ENCODE data around the gene TENT5C.

The TENT5C gene

DNA sequence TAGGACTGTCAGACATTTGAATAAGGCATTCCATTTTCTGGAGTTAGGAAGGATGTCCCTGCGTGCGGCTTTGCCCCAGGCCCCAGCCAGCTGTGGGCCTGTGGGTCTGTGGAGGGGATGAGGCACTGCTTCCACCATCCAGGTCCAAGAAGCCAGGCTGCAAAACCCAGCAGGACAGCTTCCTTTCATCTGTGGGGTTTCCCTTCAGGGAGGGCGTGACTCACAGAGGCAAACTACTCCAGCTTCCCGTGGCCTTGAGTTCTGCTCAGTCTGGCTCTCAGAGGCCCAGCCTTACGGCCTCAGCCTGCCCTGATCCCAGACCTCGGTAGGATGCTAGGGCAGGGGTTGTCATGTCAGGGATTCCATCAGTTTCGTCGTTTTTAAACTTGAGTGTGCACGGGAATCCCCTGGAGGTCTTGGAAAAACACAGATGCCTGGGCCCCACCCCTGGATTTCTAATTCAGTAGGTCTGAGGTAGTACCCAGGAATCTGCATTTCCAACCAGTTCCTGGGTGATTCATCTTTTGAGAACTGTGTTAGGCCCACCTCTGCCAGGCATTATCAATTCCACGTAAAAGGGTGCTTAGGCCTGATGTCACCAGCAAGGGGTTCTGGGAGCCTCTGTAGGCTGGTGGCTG is 32.3 kb upstream of the TENT5C start:
- no peak for DNase-seq (ENCODE audit: low read depth)

DNA sequence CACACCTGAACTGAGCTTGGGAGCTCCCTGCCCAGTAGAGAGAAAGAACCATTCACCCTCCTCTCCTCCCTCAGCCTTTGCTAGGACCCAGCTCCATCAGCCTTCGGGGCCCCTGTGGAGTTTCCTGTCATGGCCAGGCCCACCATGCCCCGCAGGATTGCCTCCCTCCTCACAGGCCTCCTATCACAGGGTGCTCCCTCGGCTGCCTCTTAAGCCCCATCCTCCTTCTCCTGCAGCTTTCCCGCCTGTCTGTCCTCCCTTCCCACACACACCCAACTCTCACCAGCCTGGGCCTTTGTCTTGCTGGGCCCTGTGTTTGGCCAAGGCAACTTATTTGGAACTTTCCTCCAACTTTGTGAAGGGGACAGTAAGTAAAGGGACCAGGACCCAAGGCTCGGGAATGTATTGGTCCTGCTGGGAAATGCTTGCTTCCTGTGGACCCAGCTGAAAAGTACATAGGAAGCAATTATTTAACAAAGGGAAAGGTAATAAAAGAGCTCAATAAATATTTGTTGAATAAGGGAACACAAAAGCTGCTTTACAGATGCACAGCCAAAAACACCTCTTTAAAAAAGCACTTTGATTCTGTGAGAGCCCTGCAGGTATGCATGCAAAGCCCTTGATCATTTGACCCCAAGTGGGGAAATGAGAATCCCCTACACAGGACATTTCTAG is 31.6 kb upstream of the TENT5C start:
- no peak for DNase-seq (ENCODE audit: low read depth)

DNA sequence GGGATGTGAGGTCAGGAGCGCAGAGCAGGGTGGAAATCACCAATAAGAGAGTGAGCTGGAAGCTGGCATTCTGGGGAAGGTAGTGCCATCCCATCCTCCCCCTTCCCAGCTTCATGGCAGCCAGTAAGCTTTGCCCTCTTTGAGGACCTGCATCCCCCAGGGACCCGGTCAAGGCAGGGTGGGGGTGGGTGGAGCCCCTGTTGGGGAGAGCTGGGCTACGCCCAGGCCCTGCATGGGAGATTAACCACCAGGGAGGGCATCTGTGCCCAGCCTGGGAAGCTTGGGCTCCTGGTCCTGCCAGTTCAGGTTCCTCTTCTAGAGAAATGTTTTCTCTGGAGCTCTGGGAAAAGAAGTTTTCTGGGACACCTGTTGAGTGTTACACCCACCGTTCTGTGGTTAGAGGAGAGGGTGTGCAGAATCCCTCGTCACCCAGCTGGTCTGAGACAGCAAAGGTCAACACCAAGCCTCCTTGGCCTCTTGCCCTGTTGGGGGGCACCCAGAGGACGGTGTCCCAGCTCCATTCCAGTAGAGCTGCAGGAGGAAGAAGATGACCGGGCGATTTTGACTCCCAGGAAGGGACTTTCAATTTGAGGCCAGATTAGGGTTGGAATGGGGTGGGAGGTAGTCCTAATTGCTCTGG is 30.1 kb upstream of the TENT5C start:
- DNase-seq (ENCODE audit: low read depth), result no peak

DNA sequence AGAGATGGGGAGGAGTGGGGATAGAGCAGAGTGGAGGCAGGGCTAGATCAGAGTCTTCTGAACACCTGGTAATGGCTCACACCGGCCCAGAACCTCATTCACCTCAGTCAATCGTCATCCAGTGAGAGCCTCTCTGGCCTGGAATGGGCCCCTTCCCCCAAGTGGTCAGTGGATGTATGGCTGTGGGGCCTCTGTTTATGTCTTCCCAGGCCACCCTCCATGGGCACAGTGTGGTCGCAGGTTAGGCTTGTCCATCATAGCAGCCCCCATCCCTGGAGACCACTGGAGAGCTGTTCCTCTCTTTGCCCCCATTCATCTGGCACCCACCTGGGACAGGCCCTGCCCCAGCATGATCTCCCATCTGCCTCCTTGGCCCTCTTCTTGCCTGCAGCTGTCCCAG is 29.6 kb upstream of the TENT5C start:
- no peak for DNase-seq (ENCODE audit: low read depth)

DNA sequence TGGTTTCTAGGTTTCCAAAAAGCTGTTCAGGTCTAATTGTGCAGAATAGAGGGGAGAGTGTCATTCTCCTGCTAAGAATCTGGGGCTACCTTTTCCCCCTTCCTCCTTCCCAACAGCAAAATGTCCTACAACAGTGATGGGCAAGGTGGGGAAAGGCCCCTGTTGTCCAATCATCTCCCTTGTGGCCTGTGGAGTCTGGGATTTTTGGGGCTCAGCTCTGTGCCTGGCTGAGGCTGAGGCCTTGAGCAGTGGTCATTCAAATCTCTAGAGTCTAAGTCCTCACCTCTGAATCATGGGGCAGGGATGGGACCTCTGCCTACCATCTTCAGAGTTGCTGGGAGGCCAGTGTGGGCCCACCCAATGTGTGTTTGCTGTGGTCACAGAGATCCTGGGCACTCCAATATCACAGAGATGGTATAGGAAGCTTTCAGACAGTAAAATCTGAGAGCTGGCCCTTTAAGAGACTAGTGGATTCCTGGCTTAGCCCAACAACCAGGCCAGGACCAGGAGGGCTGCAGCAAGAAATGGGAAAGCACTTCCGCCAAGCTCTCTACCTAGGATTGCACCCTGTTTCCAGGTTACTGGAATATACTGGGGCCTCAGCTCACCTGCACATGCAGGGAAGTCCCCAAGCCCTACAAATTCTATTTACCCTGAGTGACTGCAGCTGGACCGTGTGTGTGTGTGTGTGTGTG is 28.5 kb upstream of the TENT5C start:
- no peak for DNase-seq (ENCODE audit: low read depth)

DNA sequence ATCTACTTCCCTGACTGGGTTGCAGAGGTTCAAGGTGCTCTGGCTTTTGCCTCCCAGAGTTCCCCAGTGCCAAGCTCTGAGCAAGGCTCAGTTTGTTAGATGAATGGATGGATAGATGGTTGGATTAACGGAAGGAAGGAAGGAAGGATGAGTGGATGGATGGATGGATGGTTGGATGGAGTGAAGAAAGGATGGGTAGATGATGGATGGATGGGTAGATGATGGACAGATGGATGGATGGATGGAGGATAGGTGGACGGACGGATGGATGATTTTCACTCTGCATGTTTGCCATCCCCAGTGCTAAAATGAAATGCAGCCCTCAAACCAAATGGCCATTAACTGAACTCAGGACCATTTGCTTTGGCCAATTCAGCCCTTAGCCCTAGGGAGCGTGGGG is 27.4 kb upstream of the TENT5C start:
- no peak for DNase-seq (ENCODE audit: low read depth)

DNA sequence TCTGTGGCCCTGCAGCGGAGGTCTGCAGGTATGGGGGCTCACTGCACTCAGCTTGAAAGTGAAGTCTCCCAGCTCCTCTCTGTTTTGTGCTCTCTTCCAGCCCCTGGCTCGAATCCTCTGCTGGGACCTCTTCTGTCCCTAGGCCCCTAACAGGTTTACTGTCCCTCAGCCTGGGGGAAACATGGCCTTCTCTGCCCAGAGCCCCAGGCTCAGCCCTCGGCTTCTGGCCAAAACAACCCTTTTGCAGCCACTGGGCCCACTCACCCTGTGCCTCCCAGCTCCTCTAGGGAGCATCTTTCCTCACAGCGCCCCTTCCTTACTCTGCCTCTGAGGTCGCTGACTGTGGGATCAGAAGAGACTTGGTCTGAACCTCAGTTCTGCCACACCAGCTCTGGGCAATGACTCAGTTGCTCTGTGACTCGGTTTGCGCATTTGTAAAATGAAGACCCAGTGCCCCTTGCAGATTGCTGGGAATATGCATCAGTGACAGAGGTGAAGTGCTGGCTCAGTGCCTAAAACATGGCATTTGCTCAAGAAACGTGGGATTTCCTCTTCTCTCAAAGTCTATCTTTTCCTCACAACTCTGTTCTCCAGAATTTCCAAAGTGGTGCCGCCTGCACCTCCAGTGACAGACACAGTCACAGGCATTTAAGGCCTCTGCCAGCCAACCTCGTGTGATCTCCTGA is 26.5 kb upstream of the TENT5C start:
- no peak for DNase-seq (ENCODE audit: low read depth)

DNA sequence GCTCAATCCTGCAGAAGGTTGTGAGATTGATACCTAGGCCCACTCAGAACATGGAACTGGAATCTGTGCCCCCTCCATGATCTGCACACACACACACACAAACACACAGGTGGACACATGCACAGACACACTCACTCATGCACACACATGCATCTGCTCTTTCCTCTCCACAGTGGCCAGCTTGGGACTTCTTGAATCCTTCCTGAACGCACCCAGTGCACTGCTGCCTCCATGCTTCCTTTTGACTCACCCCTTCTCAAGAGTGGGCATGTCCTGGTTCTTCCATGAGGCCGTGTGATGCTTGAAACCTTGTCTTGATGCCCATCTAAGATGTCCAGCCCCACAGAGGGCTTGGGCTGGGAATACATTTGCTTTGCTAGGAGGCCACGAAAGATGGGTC is 25.4 kb upstream of the TENT5C start:
- DNase-seq (ENCODE audit: low read depth), result no peak

DNA sequence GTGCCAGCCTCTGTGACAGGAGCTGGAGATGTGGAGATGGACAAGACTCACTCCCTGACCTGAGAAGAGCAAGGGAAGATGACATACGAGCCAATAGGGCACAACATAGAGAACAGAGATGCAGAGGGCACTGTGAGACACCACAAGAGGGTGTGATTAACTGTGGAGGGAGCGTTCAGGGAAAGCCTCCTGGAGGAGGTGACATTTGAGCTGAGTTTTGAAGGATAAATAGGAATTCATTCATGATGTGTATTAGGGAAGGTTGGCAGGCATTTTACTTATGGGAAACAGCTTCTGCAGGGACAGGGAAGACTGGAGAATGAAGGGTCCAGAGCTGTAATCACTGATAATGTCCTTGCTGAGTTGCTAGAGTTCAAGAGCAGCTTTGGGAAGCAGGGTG is 25.0 kb upstream of the TENT5C start:
- no peak for DNase-seq (ENCODE audit: low read depth)

DNA sequence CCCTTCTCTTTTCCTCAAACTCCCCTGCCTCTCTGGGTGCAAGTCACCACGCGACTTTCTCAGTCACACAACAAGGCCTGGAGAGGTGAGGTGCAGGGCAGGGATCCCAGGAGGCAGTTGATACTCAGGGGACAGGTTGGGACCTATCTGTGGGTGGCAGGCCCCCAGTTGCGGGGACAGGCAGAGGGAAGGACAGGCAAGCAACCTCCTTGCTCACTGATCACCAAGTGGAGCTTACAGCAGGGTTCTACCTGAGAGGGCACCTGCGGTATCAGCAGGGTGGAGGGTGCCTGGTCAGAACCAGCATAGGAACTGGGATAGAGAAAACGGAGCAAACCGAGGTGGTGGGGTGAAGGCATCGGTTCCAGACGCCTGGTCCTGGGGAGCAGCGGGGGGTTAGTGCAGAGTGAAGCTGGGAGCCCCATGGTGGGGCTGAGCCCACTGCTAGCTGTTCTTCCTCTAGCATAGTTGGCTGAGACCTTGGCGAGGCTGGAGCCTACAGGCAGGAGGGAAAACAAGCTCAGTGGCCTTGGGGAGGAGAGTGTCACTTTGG is 24.4 kb upstream of the TENT5C start:
- no peak for DNase-seq (ENCODE audit: low read depth)

DNA sequence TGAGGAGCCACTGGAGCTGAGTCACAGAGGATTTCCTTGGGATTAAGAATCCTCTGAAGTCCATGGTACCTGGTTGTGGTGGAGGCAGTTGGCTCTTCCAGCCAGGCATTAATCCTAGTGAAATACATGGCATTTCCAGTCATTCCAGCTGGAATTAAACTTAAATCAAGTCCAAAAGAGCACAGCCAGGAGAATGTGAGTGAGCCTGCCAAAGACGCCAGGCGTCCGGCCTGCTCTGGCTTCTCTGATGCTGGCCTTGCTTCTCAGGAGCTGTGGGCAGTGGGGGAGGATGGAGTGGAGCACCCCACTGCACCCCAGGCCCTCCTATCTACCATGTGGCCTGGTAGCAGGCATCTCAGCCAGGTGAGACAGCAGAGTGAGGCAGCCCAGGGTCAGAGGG is 23.4 kb upstream of the TENT5C start:
- DNase-seq (ENCODE audit: low read depth), result no peak

DNA sequence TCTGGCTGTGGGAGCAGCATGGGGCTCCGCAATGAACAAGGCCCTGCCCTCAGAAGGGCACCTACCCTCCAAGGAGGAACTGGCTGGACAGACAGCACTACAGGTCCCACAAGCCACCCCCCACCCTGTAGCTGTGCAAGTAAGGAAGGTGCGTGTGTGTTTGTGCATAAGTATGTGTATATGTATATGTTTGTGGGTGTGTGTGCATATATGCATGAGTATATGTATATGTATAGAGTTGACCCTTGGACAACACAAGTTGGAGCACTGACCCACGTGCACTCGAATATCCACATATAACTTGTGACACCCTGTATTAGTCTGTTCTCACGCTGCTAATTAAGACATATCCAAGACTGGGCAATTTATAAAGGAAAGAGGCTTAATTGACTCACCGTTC is 22.6 kb upstream of the TENT5C start:
- DNase-seq (ENCODE audit: low read depth), result no peak

DNA sequence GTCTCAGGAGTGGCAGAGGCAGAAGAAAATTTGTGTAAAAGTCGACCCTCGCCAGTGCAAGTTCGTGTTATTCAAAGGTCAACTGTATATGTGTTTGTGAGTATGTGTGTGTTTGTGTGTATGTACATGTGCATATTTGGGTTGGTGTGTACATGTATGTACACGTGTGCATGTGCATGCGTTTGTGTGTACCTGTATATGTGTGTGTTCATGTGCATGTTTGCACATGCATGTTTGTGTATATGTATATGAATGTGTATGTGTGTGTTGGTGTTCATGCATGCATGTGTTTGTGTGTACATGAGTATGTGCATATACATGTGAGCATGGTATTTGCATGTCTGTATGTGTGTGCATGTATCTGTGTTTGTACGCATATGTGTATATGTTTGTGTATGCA is 21.7 kb upstream of the TENT5C start:
- no peak for DNase-seq (ENCODE audit: low read depth)

DNA sequence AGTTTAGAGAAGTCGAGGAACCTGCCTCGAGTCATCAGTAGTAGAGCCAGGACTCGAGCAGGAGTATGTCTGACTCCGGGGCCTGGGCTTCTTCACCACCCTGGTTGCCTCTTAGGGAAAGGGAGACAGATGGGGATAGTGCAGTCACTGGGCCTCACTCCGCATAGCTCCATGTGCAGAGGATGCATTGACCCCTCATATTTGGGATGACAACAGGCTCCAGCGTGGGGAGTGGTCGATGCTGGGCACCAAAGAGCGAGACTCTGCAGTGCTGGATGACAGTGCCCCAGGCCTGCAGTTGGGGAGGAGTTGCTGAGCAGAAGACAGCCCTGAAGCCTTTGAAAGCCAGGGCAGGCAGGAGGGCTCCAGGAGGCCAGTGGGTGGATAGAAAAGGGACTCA is 20.8 kb upstream of the TENT5C start:
- no peak for DNase-seq (ENCODE audit: low read depth)

DNA sequence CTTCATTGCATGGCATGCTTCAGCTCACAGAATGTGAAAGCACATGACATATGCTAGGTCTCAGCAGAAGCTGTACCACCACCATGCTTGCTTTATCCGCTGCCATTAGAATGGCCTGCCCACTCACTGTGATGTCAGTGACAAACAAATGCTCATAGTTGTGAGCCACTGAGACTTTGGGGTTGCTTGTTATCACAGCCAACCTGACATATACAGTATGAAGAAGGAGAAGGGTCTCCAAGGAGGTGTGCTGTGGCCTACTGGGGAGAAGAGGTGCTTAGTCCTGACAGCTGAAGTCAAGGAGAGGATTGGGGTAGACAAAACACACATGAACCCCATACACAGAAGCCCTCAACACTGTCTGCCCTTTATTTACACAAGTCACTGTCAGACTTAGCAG is 19.5 kb upstream of the TENT5C start:
- DNase-seq (ENCODE audit: low read depth), result no peak

DNA sequence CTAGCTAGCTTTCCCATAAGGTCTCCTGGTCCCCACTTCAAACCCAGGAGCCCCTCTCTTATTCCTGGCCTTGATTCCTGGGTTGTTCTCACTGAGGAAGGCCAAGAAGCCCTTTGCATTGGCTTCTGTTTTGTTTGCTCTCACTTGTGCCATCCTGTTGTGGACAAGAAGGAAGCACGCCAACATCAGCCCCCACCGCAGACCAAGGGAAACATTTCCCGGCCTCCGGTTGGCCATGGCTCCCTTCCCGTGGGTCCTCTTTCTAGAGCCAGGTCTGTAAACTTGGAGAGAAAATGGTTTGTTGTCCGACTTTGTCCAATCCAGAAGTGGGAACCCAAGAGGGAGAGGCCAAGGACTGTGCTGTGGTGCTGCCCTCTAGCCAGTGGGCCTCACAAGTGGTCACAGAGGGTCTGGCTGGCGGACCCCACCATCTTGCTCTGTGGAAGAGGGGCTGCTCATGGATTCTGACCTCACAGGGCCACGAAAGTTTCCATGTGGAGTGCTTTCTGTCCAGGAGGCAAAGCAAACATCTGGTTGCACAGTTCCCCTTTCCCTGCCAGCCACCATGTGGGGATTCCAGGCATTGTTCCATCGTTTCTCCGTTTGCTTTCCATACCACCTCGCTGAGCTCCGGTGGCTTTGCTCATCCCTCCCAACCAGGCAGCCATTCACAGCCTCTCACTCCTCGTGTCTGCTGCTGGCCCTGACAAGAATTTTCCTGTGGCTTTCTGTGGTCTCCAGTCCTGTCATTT is 18.9 kb upstream of the TENT5C start:
- DNase-seq (ENCODE audit: low read depth), result no peak

DNA sequence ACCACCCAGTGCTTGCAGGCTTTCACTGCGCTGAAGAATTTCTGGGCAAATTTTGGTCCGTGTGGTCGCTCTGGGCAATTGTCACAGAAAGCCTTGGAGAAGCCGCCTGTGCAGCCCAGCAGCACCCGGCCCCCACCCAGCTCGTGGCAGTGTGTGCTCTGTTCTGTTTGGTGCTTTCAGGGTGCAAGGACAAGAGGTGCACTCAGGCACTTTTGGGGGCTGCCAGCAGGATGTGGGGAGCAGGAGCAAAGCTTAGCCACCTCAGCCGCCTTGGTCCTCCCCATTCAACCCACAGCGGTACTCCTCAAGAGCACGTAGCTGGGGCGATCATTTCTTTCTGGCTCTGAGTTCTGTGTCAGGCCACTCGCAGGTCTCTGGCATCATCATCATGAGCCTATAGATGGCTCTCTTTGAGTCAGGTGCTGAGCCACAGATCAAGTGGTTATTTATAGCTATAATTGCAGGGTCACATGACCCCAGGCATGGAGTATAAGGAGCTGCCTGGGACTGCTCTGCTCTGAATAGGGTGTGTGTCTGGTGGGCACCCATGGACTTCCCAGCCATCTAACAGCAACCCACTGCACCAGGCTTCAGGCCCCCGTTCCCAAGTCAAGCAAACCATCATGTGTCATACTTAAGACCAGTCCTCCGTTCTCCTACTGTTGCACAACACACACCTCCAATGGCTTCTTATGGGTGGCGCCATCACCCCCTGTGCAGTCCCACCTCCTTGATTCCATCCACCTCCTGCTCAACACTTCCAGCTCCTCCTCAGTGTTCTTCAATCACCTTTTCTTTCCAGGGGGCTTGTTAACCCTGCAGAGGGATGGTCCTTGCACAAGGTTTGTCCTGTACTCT is 18.1 kb upstream of the TENT5C start:
- DNase-seq (ENCODE audit: low read depth), result no peak

DNA sequence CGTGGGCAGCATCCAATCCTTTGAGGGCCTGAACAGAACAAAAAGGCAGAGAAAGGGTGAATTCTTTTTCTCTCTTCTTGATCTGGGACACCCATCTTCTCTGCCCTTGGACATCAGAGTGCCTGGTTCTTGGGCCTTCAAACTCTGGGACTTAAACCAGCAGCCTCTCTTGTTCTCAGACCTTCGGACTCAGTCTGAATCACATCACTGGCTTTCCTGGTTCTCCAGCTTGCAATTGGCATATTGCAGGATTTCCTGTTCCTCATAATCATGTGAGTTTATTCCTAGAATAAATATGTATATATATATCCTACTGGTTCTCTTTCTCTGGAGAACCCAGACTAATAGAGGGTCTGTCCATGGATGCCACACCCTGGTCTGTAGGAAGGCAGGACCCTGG is 16.3 kb upstream of the TENT5C start:
- DNase-seq (ENCODE audit: low read depth), result no peak

DNA sequence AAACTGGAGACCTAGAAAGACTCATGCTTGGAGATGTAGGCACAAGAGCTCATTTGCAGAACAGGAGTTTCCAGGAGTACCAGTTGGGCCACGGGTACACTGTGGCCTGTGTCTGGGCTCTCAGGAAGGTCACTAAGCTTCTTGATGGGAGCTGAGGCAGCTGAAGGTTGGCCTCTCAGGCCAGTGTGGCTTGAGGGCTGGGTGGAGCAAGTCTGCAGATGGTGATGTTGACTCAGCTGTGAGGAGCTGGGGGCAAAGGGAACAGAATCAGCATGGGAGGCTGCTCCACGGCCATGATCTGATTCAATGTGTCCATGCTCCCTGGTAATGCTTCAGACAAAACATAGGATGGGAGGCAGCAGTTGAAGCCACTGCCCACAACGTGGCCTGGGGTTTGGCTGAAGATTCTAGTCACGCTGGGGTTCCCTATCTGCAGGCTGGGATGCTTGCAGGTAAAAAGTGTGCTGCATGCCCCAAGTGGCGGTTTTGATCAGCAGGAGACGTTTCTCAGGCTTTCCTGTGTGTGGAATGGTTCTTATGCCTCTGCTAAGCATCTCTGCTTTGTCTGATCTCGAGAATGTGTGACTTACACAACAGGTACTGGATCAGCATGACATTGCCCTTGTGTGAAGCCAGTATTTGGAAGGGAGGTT is 15.4 kb upstream of the TENT5C start:
- no peak for DNase-seq (ENCODE audit: low read depth)

DNA sequence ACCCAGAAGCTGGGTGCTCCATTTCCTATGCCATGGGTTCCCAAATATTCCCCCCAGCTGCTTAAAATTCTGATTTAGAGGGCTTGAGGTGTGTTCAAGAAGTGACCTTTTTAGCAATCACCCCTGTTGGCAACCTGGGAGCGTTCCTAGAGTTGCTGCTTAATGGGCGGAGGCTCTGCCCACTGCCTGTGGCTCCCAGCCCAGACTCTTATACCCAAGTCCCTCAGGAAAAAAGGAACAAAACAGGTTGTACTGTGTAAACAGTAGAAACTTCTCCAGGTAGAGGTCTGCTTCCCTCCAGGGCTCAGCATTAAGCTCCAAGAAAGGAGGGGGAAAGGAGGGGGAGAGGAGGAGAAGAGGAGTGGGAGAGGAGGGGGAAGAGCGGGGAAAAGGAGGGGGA is 14.6 kb upstream of the TENT5C start:
- no peak for DNase-seq (ENCODE audit: low read depth)
